Ecto neural progenitor cell (in vitro differentiated cells): ENCODE data around the gene SHLD1.
A peak's percentile ranks its signal among the peaks of the same experiment; 100 is the strongest.
"Not testable (repeated sequence)": the region's sequence is repeated elsewhere in the genome, so short reads cannot be mapped to it uniquely, and the experiment has no call there.

Experiments used
- DNase-seq: peaks from one replicate; pipeline ENCODE4 v3.0.0-alpha.2; 2018; ENCODE audit warnings: low spot score

SHLD1 gene

DNA sequence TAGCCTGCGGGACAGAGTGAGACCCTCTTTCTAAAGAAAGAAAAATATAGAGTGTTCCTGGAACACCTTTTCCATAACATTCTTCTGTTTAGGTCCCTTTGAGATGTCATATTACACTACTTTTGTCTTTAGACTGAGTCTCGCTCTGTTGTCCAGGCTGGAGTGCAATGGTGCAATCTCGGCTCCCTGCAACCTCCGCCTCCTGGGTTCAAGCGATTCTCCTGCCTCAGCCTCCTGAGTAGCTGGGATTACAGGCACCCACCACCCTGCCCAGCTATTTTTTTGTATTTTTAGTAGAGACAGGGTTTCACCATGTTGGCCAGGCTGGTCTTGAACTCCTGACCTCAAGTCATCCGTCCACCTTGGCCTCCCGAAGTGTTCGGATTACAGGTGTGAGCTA lies 31.2 kb downstream of the SHLD1 start:
- not testable (repeated sequence) for DNase-seq

DNA sequence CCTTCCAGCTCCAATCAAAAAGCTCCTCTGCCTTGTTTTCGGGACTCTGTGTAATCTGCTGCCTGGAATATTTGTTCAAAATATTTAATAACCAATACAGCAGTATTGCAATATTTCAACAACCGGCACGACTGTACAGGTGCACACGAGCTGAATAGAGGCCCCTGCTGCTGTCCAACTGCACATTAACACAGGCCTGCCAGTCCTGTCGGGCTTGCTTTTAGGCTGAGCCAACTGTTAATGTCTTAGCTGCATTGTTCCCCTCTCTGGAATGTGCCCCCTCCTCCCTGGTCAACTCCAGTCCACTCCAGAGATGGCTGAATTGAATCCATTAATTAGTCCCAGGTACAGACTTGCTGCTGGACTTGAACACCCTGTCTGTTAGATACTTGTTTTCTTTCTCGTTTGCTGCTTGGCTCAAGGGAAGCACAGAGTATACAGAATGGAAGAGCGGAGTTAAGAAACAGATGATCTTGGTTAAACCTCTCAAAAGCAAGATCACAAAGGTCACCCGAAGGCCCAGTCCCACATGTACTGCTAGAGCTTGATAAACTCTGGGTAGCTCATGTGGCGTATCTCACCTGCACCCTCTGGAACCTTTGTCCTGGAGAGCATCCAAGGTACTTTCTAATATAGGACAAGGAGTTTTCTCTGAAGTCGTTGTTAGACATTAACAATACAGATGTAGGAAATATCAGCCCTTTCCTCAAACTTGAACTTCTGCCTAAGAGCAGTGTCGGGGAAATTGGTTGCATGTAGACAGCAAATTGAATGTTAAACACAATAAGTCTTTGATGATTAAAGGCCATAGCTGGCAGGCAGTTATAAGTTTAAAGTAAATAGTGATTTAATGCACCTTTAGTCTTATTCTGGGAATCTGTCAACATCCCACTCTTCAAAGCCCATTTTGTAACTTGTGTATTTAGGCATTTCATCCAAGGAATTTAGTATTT lies 31.9 kb downstream of the SHLD1 start:
- no peak for DNase-seq

DNA sequence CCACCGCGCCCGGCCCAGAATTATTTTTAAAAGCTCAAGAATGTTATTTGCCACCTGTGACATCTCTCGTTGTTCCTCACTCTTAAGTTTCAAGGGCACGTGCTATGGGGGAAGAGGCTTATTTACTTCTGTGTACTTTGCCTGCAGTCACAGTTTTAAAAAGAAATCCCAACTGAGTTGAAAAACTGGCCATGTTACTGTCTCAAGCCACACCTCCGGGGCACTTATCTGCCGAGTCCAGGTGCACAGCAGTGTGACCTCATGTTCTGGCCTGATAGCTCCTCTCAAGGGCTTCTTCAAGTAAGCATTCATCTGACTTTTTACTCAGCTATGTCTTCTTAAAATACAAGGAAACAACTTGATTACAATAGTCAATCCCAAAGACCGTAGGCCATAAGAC lies 34.5 kb downstream of the SHLD1 start:
- DNase-seq, result no peak

DNA sequence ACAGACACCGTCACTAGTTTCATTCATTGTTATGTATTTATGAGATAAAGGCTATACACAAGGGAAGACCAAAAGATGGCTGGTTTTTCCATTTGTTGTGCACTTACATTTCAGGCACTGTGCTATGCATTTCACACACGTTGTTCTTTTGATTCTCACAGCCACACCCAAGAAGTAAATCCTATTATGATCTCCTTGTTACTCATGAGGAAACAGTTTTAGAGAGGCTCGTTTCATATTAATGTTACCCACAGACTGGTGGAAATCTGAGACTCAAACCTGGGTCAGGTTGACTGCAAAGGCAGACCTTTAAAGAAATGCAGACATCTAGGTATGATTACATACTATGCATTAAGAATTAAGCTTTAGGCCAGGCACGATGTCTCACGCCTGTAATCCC lies 34.9 kb downstream of the SHLD1 start:
- DNase-seq, result no peak

DNA sequence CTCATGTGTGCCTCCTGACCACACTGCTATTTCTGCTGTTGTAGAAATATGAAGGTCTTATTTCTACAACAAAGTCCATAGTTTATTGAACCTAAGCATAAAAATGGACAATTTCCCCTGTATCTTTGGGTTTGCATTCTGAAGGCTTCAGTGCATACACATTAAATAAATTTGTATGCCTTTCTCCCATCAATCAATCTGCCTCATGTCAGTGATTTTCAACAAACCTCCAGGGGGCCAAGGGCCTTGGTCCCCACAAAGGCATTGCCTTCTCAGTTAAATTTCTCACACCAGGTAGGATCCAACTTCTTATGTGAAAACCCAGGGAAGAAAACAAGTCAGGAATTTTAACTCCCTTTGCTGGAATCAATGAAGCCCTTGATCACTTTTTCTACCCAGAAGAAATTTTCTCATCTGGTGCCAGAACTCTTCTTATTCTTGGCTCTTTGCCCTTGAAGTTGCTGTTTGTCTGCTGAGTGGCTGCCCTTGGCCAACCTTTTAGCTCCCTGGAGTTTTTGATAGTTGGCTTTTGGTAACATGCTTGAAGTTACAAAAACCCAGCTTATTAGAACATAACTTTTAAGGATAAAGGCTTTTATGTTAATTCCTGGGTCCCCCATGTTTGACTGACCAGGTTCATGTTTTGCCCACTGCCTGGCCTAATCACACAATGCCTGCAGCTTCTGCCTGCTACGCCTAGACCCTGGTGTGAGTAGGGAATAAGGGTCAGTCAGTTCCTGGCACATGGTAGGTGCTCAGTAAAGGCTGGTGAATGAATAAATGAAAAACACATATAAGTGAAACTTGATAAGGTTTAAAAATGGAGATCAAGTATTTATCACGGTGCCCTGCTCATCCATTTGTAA lies 37.0 kb downstream of the SHLD1 start:
- no peak for DNase-seq

DNA sequence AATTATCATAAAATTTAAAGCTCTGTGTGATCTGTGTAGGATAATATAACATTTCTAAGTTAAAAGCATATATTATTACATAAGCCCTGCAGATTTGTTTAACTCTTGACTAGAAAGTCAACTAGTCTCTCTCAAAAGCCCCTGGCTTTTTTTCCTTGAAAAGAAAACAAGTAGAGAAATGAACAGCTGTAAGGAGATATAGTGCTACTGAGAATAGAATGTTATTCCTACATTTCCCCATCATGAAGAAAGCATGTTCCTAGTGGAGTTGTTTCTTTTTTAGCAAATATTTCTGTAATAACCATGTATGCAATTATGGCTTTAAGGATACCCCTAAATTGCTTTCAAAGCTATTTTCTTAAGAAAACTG lies 37.6 kb downstream of the SHLD1 start:
- no peak for DNase-seq

DNA sequence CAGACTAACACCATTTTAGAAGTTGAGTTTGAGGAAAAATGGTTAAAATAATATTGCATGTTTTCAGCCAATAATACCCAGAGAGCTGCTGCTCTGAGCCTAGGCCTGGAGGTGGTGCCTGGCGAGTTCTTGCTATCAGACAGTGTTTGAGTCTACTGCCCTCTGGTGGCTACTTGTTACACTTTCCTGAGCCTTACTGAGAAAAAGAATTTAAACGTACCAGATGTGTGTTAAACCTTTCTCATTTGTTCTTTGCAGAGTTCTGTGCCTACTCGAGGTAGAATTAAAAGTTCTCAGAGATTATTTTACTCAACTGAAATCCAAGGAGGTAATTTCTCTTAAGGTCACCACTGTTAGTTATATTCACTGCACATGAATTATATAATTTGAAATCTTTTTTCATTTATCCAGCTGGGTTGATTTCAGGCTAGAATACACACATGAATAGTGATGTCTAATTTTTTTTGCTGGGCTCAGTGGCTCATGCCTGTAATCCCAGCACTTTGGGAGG lies 38.2 kb downstream of the SHLD1 start:
- peak; percentile 58 for DNase-seq

DNA sequence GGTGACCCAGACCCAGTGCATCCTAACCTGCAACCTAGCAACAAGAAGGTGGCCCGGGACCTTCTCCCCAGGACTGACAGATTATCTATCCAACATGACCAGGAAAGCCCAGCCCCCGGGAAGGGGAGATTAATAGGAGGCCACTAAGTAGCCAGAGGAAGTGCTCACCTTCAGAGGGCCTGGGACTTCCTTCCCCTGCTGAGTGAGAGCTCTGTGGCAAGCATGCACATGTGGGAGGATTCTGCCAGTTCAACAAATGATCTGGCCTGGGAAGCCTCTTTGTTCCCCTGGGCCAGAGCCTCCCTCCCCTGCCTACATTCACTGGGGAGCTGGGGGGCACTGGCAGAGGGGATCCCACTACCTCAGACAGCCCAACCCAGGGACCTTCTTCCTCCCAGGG lies 39.6 kb downstream of the SHLD1 start:
- no peak for DNase-seq

DNA sequence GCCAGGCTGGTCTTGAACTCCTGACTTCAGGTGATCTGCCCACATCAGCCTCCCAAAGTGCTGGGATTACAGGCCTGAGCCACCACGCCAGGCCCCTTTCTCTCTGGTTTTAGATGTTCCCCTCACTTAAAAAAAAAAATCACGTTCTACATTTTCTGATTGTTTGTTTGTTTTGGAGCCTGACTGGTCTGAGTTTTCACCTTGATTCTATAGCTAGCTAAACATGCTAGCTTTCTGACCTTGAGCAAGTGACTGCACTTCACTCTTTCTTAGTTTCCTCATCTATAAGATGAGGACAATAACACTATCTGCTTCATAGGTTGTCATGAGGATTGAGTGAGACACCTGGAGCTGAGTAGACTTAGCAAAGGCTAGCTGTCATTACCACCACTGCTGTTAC lies 43.7 kb downstream of the SHLD1 start:
- no peak for DNase-seq

DNA sequence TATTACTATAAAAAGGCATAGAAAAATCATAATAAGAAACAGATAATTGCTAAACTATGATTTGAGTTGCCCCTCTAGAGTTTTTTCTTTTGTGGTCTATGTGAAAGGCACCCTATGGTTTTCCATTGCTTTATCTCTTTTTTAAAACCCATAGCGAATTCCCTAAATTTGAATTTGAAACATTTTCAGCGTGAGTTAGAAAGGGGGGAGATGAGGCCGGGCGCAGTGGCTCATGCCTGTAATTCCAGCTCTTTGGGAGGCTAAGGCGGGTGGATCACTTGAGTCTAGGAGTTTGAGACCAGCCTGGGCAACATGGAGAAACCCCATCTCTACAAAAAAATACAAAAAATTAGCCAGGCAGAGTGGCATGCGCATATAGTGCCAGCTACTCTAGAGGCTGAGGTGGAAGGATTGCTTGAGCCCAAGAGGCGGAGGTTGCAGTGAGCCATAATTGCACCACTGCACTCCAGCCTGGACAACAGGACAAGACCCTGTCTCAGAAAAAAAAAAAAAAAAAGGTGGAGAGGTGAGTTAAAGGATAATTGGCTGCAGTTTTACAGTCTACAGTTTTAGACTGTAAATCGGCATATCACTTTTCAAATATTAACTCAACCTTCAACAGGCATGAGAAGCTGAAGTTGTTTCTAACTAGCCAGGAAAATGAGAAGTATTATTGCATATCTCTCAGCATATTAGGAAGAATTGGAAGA lies 46.3 kb downstream of the SHLD1 start:
- no peak for DNase-seq

DNA sequence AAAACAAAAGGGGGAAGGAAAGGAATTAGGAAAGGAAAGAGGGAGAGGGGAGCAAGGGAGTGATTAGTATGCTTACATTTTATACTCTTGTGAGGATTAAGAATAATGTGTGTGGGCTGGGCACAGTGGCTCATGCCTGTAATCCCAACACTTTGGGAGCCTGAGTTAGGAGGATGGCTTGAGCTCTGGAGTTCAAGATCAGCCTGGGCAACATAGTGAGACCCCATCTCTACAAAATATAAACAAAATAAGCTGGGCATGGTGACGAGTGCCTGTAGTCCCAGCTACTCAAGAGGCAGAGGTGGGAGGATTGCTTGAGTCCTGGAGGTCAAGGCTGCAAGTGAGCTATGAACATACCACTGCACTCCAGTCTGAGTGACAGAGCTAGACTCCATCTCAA lies 47.0 kb downstream of the SHLD1 start:
- DNase-seq, result no peak

DNA sequence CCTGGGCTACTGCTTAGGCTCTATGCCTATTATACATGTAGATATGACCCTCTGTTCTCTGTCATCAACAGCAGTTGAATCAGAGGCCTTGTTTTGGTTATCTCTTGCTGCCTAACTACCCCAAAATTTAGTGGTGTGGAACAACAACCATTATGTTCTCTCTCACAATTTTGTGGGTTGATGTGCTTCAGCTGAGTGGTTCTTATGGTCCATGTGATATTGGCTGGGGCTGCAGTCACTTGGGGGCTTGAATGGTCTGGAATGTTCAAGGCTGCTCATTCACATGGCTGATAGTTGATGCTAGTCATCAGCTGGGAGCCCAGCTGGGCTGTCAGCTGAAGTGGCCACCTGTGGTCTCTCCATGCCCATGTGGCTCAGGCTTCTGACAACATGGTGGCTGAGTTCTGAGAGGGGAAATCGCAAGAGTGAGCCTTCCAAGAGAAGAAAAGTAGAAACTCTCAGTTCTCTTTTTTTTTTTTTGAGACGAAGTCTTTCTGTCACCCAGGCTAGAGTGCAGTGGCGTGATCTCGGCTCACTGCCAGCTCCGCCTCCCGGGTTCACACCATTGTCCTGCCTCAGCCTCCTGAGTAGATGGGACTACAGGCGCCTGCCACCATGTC lies 47.8 kb downstream of the SHLD1 start:
- no peak for DNase-seq

DNA sequence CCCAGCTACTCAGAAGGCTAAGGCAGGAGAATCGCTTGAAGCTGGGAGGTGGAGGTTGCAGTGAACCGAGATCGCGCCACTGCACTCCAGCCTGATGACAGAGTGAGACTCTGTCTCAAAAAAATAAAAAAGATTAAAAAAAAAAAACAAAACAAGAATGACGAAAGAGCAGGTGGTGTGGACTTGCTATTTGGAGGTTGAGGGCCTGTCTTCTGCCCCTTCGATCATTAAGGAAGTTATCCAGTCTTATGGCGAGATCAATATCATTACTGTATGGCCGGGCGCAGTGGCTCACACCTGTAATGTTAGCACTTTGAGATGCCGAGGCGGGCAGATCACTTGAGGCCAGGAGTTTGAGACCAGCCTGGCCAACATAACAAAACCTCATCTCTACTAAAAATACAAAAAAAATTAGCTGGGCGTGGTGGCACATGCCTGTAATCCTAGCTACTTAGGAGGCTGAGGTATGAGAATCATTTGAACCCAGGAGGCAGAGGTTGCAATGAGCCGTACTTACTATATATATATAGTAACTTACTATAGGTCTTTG lies 53.6 kb downstream of the SHLD1 start:
- not testable (repeated sequence) for DNase-seq

DNA sequence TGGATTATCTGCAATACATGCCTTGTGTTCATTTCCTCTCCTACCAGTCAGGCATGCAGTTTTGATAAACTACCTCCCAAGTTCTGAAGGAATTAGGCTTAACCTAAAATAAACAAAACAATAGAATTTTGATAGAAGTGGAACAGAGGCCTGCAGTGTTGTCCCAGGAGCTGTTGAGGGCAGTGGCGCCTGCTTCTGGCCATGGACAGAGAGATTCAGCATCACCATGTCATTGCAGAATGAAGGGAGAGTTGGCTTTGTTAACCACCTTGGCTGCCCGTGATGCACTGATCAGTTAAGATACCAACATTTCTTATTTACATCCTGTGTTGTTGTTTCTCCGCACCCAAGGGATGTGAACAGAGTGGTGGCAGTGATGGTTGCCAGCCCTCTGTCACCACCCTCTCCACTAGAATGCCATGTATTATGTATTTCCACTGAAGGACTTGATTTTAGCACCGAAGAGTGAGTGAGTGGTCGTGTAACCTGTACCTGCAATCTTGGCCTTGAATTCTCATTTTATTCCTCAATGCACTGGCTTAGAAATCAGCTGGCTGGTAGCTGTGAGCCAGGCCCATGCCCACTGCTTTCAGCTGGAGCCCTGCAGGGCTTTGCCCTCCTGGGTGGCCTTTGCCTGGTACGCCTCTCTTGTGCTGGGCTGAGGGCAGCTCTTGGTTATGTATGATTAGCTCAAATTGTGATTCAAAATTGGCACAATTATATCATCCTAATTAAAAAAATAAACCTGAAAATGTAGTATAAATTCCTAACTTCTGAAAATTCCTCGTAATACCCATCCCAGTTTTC lies 56.5 kb downstream of the SHLD1 start:
- DNase-seq, result no peak

DNA sequence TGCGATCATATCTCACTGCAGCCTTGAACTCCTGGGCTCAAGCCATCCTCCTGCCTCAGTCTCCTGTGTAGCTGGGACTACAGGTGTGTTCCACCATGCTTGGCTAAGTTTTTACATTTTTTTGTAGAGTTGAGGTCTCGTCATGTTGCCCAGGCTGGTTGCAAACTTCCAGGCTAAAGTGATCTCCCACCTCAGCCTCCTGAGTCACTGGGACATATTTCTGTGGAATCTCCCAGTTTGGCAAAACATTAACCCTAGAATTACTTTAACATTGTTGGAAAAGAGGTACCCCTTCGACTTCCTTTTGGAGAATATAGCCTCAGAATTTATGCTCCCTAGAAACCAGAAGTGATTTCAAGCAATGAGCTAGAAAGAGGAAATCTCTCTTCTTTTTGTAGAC lies 57.2 kb downstream of the SHLD1 start:
- no peak for DNase-seq

DNA sequence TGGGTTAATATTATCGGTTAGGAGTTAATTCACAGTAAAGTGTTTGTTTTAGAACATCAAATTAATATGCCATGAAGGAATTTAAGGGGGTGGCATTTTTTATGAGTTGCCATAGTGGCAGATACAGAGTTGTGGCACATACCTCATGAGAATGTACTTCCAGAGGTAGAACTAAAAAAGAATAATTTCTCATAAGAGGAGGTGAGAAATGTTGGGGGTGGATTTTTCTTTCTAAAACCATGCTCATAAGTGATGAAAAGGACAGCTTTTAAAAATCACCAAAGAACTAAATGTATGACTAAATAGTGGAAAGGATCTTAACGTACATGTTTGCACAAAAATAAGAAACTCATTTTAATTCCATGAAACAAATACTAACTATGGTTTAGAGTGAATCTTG lies 58.7 kb downstream of the SHLD1 start:
- no peak for DNase-seq

DNA sequence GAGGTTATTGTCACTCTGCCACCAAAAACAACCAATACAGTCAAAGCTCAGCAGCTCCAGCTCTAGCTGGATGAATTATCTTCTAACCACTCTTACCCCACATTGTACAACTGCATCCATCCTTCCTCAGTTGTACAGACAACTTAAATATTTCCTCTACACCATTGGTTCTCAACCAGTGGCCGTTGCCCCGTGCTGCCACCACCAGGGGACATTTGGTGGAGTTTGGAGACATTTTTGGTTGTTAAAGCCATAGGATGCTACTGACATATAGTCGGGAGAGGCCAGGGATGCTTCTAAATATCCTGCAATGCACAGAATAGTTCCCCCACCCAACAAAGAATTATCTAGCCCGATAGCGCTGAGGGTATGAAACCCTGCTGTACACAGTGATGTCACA lies 59.3 kb downstream of the SHLD1 start:
- no peak for DNase-seq

DNA sequence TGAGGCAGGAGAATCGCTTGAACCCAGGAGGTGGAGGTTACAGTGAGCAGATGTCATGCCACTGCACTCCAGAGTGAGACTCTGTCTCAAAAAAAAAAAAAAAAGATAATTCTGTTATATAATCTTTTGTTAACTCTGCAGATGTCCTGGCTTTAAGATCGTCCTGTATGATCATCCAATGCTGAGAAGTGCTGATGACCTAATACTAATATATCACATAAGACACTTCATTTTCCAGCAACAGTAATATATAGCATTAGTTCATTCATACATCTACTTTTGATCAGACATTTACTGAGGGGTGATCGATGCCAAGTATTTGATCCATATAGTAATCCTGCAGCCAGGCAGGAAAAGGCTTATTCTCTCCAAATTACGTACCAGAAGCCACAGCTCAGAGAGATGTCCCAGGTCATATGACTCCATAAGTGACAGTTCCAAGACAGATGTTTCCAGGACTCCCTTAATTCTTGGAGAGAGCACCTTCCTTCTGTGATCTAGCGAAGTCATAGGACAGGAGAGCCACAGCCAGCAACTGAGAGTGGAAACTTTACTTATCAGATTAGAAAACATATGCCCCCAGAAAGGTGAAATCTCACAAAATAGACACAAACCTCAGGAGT lies 60.7 kb downstream of the SHLD1 start:
- DNase-seq, result no peak

DNA sequence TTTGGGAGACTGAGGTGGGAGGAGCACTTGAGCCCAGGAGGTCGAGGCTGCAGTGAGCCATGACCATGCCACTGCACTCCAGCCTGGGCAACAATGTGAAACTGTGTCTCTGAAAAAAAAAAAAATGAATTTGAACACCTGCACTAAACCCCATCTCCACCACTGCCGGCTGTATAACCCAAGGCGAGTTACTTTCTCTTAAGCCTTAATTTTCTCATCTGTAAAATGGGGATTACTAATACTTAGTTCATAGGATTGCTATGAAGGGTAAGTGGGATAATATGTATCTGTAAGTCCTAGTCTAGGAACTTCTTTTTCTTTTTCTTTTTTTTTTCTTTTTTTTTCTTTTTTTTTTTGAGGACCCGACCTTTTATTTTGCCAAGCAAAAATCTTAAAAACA lies 61.5 kb downstream of the SHLD1 start:
- DNase-seq, result no peak

DNA sequence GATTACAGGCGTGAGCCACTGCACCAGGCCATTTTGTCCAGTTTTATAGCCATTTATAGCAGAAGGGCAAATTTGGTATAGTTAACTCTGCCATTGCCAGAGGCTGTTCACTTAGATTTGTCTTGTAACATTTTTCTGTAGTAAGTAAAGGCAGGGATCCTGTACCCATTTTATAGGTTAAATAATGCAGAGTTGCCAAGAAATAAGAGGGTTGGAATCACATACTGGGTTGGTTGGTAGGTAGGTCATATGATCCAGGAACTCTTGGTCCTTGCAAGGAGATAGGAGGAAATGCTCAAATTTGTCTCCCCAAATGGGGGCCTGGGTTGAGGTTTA lies 68.1 kb downstream of the SHLD1 start:
- DNase-seq, result no peak
